HCT116 (cell line): ENCODE measurements around the gene CD44. TPM values are rescaled to one million over a fixed set of nuclear protein-coding genes. Genes with fewer than 3 reads are reported as not detected.

ENCODE experiments used
- ATAC-seq: fragments of 200-7000 bp; cut with Tn5 transposase; 2 replicates; pipeline ENCODE4 v1.9.1; 2020; ENCODE audit warnings: mild to moderate bottlenecking, moderate library complexity
- BruUV-seq: library from RNA; stranded (reverse); fragments of 400-500 nt; replicated peaks from 2 replicates; lab custom pipeline; 2021; lab: Mats Ljungman, UMichigan
- CTCF ChIA-PET: fragments of 300-600 bp; sonication (Branson Sonifier 250); formaldehyde crosslinking; loops from one replicate; lab custom pipeline; 2021; ENCODE audit warnings: antibody characterized with exemption; lab: Charles Lee
- POLR2A ChIA-PET: fragments of 300-600, 350-600 bp; sonication (Branson Sonifier 250); formaldehyde crosslinking; loops from one replicate; lab custom pipeline; 2021; ENCODE audit warnings: antibody characterized with exemption; lab: Charles Lee
- RAD21 ChIA-PET, 2 experiments: fragments of 300-600 bp; sonication (Branson Sonifier 250); formaldehyde crosslinking; loops; one replicate each; lab custom pipeline; 2023; ENCODE audit warnings: low total read pairs in 2 of 2; ENCODE audit not compliant: uncharacterized antibody in 2 of 2, unreplicated experiment in 2 of 2, low non-redundant PET in 1 of 2; lab: Charles Lee
- DNase-seq: peaks from one replicate; pipeline ENCODE4 v3.0.0-alpha.2; 2010; ENCODE audit warnings: low read depth, low spot score
- H2AFZ ChIP-seq: fragments of 200-600 bp; shearing (Covaris generic), sonication (generic); 2 replicates; pipeline ENCODE4 v1.6.1; 2017; ENCODE audit warnings: low read depth, mixed run types, mixed read lengths, antibody characterized with exemption, low read length; ENCODE audit not compliant: poor library complexity, severe bottlenecking
- H3K27ac ChIP-seq: 2 replicates; pipeline ENCODE4 v1.5.1; 2012; ENCODE audit warnings: low read depth, low read length
- H3K27me3 ChIP-seq: fragments of 200-600 bp; sonication (generic); 2 replicates; pipeline ENCODE4 v1.6.1; 2016; ENCODE audit warnings: mixed run types, low read length, mixed read lengths; ENCODE audit not compliant: insufficient read depth
- H3K36me3 ChIP-seq, 2 experiments: fragments of 200-500 bp in 1 of 2; fragments of 200-600 bp in 1 of 2; sonication (Bioruptor generic) in 1 of 2; sonication (generic) in 1 of 2; 2 replicates each; pipeline versions ENCODE4 v1.5.1 to v1.6.1; 2014 to 2016; ENCODE audit warnings: low read length in 2 of 2, inconsistent platforms in 1 of 2, mixed read lengths in 1 of 2, mixed run types in 1 of 2; ENCODE audit not compliant: insufficient read depth in 2 of 2, control insufficient read depth in 1 of 2
- H3K4me1 ChIP-seq, 2 experiments: fragments of 200-600 bp in 1 of 2; sonication (generic) in 1 of 2; 2 replicates each; pipeline versions ENCODE4 v1.5.1 to v1.6.1; 2012 to 2017; ENCODE audit warnings: low read length in 2 of 2, inconsistent platforms in 1 of 2, mild to moderate bottlenecking in 1 of 2, mixed read lengths in 1 of 2, mixed run types in 1 of 2, moderate library complexity in 1 of 2; ENCODE audit not compliant: insufficient read depth in 2 of 2, control insufficient read depth in 1 of 2
- H3K4me2 ChIP-seq: fragments of 200-600 bp; sonication (generic); 2 replicates; pipeline ENCODE4 v1.6.1; 2017; ENCODE audit warnings: mixed run types, low read length, mixed read lengths
- H3K4me3 ChIP-seq, 2 experiments: fragments of 200-600 bp in 1 of 2; sonication (generic) in 1 of 2; replicated peaks in 1 of 2; 2 replicates each; pipeline ENCODE4 v1.5.1; 2011 to 2016; ENCODE audit warnings: low read length in 2 of 2, control low read depth in 1 of 2, low read depth in 1 of 2, mild to moderate bottlenecking in 1 of 2, mixed read lengths in 1 of 2, mixed run types in 1 of 2
- H3K79me2 ChIP-seq: fragments of 200-600 bp; sonication (generic); 2 replicates; pipeline ENCODE4 v1.6.1; 2017; ENCODE audit warnings: mild to moderate bottlenecking, mixed run types, low read length, moderate library complexity, mixed read lengths; ENCODE audit not compliant: insufficient read depth
- H3K9ac ChIP-seq: fragments of 200-600 bp; sonication (generic); 2 replicates; pipeline ENCODE4 v1.6.1; 2016; ENCODE audit warnings: low read length, mixed read lengths
- H3K9me2 ChIP-seq: fragments of 200-600 bp; sonication (generic), shearing (Covaris generic); 2 replicates; pipeline ENCODE4 v1.6.1; 2017; ENCODE audit warnings: mixed run types, mild to moderate bottlenecking, moderate library complexity; ENCODE audit not compliant: insufficient read depth
- H3K9me3 ChIP-seq, 2 experiments: fragments of 200-500 bp in 1 of 2; fragments of 200-600 bp in 1 of 2; sonication (Bioruptor generic) in 1 of 2; sonication (generic) in 1 of 2; 2 replicates each; pipeline ENCODE4 v1.6.1; 2014 to 2017; ENCODE audit warnings: low read length in 2 of 2, mixed read lengths in 2 of 2, inconsistent platforms in 1 of 2, low read depth in 1 of 2, mild to moderate bottlenecking in 1 of 2, mixed run types in 1 of 2, moderate library complexity in 1 of 2; ENCODE audit not compliant: control insufficient read depth in 1 of 2, insufficient read depth in 1 of 2
- H4K20me1 ChIP-seq: fragments of 200-600 bp; sonication (generic), shearing (Covaris generic); 2 replicates; pipeline ENCODE4 v1.6.1; 2017; ENCODE audit warnings: mixed run types, mild to moderate bottlenecking, moderate library complexity; ENCODE audit not compliant: insufficient read depth
- CBX3 ChIP-seq: IDR thresholded peaks from 2 replicates; pipeline ENCODE4 v1.6.1; 2012; ENCODE audit warnings: low read depth
- EGR1 ChIP-seq: IDR thresholded peaks from 2 replicates; pipeline ENCODE4 v1.6.1; 2012; ENCODE audit warnings: low read depth
- ELF1 ChIP-seq: IDR thresholded peaks from 2 replicates; pipeline ENCODE4 v1.6.1; 2012; ENCODE audit warnings: low read depth, borderline replicate concordance
- EZH2 ChIP-seq: fragments of 200-600 bp; sonication (generic); IDR thresholded peaks from 2 replicates; pipeline ENCODE4 v1.6.1; 2017; ENCODE audit warnings: antibody characterized with exemption, mixed run types
- EZH2phosphoT487 ChIP-seq: fragments of 200-600 bp; IDR thresholded peaks from 2 replicates; pipeline ENCODE4 v1.6.1; 2018; ENCODE audit warnings: antibody characterized with exemption, borderline replicate concordance
- POLR2A ChIP-seq: IDR thresholded peaks from 2 replicates; pipeline ENCODE4 v1.7.0; 2011; ENCODE audit warnings: borderline replicate concordance; ENCODE audit not compliant: insufficient read depth, insufficient read length; ENCODE audit errors: extremely low read depth
- POLR2AphosphoS5 ChIP-seq: IDR thresholded peaks from 2 replicates; pipeline ENCODE4 v1.6.1; 2011; ENCODE audit warnings: mild to moderate bottlenecking, low read depth, low read length, moderate library complexity
- RAD21 ChIP-seq: IDR thresholded peaks from 2 replicates; pipeline ENCODE4 v1.6.1; 2012; ENCODE audit warnings: low read depth, mild to moderate bottlenecking
- SIN3A ChIP-seq: IDR thresholded peaks from 2 replicates; pipeline ENCODE4 v1.6.1; 2012; ENCODE audit warnings: low read depth
- TCF7L2 ChIP-seq: IDR thresholded peaks from 2 replicates; pipeline ENCODE4 v1.7.0; 2011; ENCODE audit warnings: borderline replicate concordance, inconsistent platforms; ENCODE audit not compliant: insufficient read depth, insufficient read length; ENCODE audit errors: extremely low read depth
- ZFX ChIP-seq: fragments of 450-650 bp; IDR thresholded peaks from 2 replicates; pipeline ENCODE4 v1.6.1; 2017
- ZNF274 ChIP-seq: fragments of 200-500 bp; sonication (Bioruptor generic); IDR thresholded peaks from 2 replicates; pipeline ENCODE4 v1.6.1; 2014; ENCODE audit warnings: mild to moderate bottlenecking, low read depth, low read length, inconsistent platforms
- intact Hi-C: fragments of 100-400 bp; cut with micrococcal nuclease; formaldehyde crosslinking; loops from 2 replicates; pipeline ENCODE4 v1.10.0; 2022
- total RNA-seq: library from RNA; stranded (reverse); gene quantifications from one replicate; pipeline ENCODE4 v1.2.1, GENCODE V29; 2021; ENCODE audit not compliant: unreplicated experiment
- TF ChIP-seq, protein P1 (sequence below), 3 experiments: fragments of 200-600 bp in 1 of 3; sonication (generic) in 1 of 3; IDR thresholded peaks in 2 of 3; conservative IDR thresholded peaks in 1 of 3; 2 replicates each; pipeline ENCODE4 v1.5.1; 2012 to 2017; ENCODE audit warnings: low read depth in 2 of 3, low read length in 2 of 3, antibody characterized with exemption in 1 of 3, borderline replicate concordance in 1 of 3, control low read depth in 1 of 3, mild to moderate bottlenecking in 1 of 3, mixed read lengths in 1 of 3, mixed run types in 1 of 3, moderate library complexity in 1 of 3; ENCODE audit not compliant: insufficient read depth in 1 of 3
- TF ChIP-seq, protein P2 (sequence below): IDR thresholded peaks from 2 replicates; pipeline ENCODE4 v1.6.1; 2011; ENCODE audit warnings: mild to moderate bottlenecking, low read length, moderate library complexity; ENCODE audit not compliant: insufficient replicate concordance; ENCODE audit errors: extremely low read depth
- TF ChIP-seq, protein P3 (sequence below): IDR thresholded peaks from 2 replicates; pipeline ENCODE4 v1.6.1; 2012; ENCODE audit warnings: low read depth
- TF ChIP-seq, protein P4 (sequence below): IDR thresholded peaks from 2 replicates; pipeline ENCODE4 v1.6.1; 2012

CD44 gene
- total RNA-seq, 1 experiment from 2014 or later = 742 TPM

DNA sequence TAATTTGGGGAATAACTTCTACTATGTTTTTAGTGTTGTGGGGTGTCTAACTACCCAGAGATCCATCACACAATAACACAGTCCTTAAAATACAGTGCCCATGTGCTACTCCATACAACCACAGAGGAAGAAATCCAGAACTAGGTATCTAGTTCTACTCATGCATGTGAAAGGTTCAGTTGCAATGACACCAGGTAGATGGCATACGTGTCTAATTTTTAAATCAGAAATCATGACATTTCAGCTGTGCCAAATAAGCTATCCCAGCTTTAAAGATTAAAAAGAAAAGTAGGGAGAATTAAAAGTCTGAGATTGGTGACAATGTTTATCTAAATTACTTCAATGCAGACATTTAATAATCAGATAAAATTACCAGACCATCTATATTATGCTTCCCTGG is 122.2 kb downstream of the CD44 start:
- no TSS peak for BruUV-seq
- ChIA-PET CTCF (no interaction called here), RAD21 (no interaction called here), POLR2A (no interaction called here)
- no peaks in the 10 kb centered on the region for H3K4me1 ChIP-seq
- ATAC-seq (no peak), DNase-seq (no peak)
- no peak overlapping the region for H3K4me3 ChIP-seq
- no peaks in the 10 kb centered on the region for H3K9me3 ChIP-seq
- H3K9ac ChIP-seq = no peak overlapping the region
- H2AFZ ChIP-seq = no peak overlapping the region
- H3K36me3 ChIP-seq = no peaks in the 10 kb centered on the region
- H3K79me2 ChIP-seq = no peaks in the 10 kb centered on the region
- intact Hi-C loops = no loop called here
- H4K20me1 ChIP-seq = no peaks in the 10 kb centered on the region
- peaks cover 5% of the 10 kb centered on the region; the same call in 1 of the 2 replicates for H3K27me3 ChIP-seq
- H3K9me2 ChIP-seq = no peaks in the 10 kb centered on the region
- H3K4me2 ChIP-seq = no peak overlapping the region
- no peak overlapping the region for H3K27ac ChIP-seq
- TF ChIP-seq ZFX (no peak), POLR2AphosphoS5 (no peak), POLR2A (no peak), EGR1 (no peak), TCF7L2 (no peak), EZH2 (no peak), RAD21 (no peak), EZH2phosphoT487 (no peak), SIN3A (no peak), CBX3 (no peak), ELF1 (no peak), ZNF274 (no peak)
- TF ChIP-seq, protein P1, sequence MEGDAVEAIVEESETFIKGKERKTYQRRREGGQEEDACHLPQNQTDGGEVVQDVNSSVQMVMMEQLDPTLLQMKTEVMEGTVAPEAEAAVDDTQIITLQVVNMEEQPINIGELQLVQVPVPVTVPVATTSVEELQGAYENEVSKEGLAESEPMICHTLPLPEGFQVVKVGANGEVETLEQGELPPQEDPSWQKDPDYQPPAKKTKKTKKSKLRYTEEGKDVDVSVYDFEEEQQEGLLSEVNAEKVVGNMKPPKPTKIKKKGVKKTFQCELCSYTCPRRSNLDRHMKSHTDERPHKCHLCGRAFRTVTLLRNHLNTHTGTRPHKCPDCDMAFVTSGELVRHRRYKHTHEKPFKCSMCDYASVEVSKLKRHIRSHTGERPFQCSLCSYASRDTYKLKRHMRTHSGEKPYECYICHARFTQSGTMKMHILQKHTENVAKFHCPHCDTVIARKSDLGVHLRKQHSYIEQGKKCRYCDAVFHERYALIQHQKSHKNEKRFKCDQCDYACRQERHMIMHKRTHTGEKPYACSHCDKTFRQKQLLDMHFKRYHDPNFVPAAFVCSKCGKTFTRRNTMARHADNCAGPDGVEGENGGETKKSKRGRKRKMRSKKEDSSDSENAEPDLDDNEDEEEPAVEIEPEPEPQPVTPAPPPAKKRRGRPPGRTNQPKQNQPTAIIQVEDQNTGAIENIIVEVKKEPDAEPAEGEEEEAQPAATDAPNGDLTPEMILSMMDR (IDR thresholded peaks at IDR 0.05 in 2 of 3, conservative IDR thresholded peaks at IDR 0.05 in 1 of 3; ENCODE audit: borderline replicate concordance in 1 of 3, insufficient read depth in 1 of 3, low read depth in 2 of 3, low read length in 2 of 3) = no peak
- TF ChIP-seq, protein P2, sequence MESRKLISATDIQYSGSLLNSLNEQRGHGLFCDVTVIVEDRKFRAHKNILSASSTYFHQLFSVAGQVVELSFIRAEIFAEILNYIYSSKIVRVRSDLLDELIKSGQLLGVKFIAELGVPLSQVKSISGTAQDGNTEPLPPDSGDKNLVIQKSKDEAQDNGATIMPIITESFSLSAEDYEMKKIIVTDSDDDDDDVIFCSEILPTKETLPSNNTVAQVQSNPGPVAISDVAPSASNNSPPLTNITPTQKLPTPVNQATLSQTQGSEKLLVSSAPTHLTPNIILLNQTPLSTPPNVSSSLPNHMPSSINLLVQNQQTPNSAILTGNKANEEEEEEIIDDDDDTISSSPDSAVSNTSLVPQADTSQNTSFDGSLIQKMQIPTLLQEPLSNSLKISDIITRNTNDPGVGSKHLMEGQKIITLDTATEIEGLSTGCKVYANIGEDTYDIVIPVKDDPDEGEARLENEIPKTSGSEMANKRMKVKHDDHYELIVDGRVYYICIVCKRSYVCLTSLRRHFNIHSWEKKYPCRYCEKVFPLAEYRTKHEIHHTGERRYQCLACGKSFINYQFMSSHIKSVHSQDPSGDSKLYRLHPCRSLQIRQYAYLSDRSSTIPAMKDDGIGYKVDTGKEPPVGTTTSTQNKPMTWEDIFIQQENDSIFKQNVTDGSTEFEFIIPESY = no peak
- TF ChIP-seq, protein P3, sequence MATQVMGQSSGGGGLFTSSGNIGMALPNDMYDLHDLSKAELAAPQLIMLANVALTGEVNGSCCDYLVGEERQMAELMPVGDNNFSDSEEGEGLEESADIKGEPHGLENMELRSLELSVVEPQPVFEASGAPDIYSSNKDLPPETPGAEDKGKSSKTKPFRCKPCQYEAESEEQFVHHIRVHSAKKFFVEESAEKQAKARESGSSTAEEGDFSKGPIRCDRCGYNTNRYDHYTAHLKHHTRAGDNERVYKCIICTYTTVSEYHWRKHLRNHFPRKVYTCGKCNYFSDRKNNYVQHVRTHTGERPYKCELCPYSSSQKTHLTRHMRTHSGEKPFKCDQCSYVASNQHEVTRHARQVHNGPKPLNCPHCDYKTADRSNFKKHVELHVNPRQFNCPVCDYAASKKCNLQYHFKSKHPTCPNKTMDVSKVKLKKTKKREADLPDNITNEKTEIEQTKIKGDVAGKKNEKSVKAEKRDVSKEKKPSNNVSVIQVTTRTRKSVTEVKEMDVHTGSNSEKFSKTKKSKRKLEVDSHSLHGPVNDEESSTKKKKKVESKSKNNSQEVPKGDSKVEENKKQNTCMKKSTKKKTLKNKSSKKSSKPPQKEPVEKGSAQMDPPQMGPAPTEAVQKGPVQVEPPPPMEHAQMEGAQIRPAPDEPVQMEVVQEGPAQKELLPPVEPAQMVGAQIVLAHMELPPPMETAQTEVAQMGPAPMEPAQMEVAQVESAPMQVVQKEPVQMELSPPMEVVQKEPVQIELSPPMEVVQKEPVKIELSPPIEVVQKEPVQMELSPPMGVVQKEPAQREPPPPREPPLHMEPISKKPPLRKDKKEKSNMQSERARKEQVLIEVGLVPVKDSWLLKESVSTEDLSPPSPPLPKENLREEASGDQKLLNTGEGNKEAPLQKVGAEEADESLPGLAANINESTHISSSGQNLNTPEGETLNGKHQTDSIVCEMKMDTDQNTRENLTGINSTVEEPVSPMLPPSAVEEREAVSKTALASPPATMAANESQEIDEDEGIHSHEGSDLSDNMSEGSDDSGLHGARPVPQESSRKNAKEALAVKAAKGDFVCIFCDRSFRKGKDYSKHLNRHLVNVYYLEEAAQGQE = no peak
- TF ChIP-seq, protein P4, sequence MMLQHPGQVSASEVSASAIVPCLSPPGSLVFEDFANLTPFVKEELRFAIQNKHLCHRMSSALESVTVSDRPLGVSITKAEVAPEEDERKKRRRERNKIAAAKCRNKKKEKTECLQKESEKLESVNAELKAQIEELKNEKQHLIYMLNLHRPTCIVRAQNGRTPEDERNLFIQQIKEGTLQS = no peak
